A549 treated with CpdA at 1 μM for 4 hours (cell line): ENCODE results near the gene EXOSC10. TPM values are rescaled to one million over a fixed set of nuclear protein-coding genes. Genes with fewer than 3 reads are reported as not detected.

ENCODE experiments used
- total RNA-seq: library from RNA; stranded (reverse); fragments of 200-300 nt; extraction: Qiagen RNA extraction; gene quantifications from 5 replicates; pipeline ENCODE4 v1.2.3, GENCODE V29; 2022; ENCODE audit warnings: low read depth

EXOSC10 gene
- 35.4 to 39.8 TPM (median 37.9 TPM) in 5 replicates for total RNA-seq

DNA sequence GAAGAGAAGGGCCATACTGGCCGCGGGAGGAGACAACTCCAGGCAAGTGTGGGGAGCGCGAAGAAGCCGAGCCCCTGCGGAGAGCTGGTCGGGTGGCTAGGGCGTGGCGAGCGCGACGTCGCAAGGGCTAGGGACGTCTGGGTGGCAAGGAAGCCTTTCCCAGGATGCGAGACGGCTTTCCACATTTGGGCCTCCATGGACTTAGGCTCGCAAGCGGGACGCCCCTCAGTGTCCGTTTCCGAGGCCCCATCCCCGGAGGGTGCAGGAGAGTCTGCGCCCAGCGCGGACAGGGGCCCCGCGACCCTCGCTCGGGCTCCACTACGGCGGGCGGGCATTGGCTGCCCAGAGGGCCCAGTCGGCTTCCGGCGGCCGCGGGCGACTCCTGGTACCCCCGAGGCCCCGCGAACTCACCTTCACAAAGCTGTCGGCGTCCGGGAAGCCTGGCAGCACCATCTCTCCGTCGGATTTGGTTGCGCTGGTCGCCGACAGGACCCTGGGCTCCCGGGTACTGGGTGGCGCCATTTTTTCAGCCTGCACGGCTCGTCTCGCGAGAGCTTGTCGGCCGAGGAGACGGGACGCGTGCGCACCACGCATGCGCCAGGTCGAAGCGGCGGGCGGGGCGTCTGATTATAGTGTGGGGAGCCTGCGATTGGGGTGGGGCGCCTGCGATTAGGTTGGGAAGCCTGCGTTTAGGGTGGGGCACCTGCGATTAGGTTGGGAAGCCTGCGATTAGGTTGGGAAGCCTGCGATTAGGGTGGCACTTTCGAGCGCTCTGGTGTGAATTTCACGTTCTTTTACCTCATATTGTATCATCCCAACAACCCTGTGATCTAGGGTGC is at the start of gene EXOSC10:
Gene EXOSC10 (minus strand): TSS at position 560 of the 839 bp plus-strand sequence. CDS start 38 bp downstream, at position 522.

DNA sequence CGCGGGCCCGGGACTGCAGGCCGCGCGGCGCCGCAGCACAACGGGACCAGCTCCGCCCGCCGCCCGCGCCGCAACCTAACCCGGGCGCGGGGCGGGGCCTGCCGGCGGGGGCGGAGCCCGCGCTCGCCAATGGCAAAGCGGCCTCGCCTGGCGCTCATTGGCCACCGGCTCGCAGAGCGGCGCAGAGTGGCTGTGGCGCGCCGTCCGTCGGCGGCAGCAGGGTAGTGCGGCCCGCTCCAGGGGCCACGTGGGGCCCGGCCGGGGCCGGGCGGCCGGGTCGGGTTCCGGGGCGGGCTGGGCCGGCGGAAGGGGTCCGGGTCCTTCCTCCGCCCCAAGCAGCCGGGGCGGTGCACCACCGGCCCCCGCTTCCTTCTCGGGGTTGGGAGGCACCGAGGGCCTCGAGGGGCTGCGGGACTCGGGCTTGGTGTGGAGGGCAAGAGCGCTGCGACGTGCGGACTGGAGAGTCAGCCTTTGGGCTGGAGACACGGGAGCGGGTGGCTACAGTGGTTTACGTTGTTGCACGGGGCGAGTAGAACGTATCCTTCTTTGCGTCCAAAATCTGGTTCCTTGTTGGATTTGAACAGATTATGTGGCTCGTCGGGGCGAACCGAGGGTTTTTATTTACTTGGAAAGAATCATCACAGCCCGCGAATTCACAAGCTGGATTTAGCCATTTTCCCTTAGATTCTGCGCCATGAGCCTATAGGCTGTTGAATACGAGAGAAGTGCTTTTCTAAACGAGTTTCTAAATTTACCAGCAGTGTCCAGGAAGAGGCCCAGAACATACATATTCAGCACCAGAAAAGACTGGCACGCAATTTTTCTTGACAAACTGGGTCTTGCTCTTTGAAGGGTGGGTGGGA is 39.5 kb downstream of the EXOSC10 start, which contains the start of gene SRM:
Gene SRM (minus strand): TSS at position 51 of the 863 bp plus-strand sequence. CDS start 75 bp downstream, outside the sequence.

DNA sequence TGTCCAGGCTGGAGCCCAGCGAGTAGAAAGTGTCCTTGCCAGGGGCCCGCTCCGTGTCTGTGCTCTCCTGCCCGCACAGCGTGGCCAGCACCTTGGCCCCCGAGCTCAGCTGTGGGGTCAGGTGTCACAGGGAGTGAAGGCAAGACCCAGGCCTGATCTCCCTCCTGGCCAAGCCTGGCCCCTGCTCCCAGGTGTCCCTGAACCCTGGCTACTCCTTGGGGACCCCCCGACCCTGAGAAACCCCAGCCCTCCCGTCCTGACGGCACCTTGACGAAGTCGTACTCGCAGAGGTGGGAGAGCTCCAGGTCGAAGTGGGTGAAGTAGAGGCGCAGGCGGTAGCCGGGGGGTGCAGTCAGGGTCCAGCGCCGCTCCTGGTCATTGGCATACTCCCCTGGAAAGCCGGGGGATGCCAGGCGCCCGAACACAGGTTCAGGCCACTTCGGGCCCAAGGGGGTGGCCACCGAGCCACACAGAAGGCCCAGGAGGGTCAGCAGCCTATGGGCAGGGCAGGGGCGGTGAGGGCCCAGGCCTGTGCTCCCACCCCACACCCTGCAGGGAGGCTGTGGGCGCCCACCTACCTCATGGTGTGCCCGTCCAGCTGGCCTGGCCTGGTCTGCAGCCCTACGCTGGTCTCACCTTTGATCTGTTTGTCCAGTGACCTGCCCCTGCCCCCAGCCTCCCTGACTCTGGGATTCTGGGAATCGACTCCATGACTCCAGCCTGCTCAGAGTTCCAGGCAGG is 52.9 kb downstream of the EXOSC10 start, which contains the start of gene MASP2:
Gene MASP2 (minus strand): TSS at position 615 of the 741 bp plus-strand sequence. CDS start 32 bp downstream, at position 583.

Other genes with a start within 250 kb of the EXOSC10 start
- 180 to 243 TPM (median 204 TPM) in 5 replicates for gene TARDBP, start 87.2 kb downstream of the EXOSC10 start, total RNA-seq
- gene MASP2, start 52.6 kb downstream of the EXOSC10 start, total RNA-seq: 0.09 to 0.27 TPM (median 0.18 TPM) in 4 of 5 replicates, not detected in the other
- gene SRM, start 39.9 kb downstream of the EXOSC10 start, total RNA-seq: 139 to 226 TPM (median 216 TPM) in 5 replicates
- gene ANGPTL7, start 89.5 kb upstream of the EXOSC10 start, total RNA-seq: not detected in 5 replicates
- 14.5 to 17.0 TPM (median 15.3 TPM) in 5 replicates for gene MTOR, start 162.7 kb upstream of the EXOSC10 start, total RNA-seq
- gene UBIAD1, start 173.3 kb upstream of the EXOSC10 start, total RNA-seq: 14.6 to 17.4 TPM (median 16.8 TPM) in 5 replicates